Nephron (organoid): ENCODE measurements around the gene CALR.
"Not testable (repeated sequence)": the region's sequence is repeated elsewhere in the genome, so short reads cannot be mapped to it uniquely, and the experiment has no call there.

ENCODE experiments used
- H3K27ac Mint-ChIP-seq, 3 experiments: 2 replicates each; pipeline ENCODE4 v1.8.0; 2020; ENCODE audit warnings: mixed read lengths in 3 of 3, mild to moderate bottlenecking in 2 of 3, moderate library complexity in 1 of 3
- H3K27me3 Mint-ChIP-seq: 2 replicates; pipeline ENCODE4 v1.8.0; 2021; ENCODE audit warnings: low read depth, mild to moderate bottlenecking, moderate library complexity, mixed read lengths
- H3K36me3 Mint-ChIP-seq: 2 replicates; pipeline ENCODE4 v1.8.0; 2020; ENCODE audit warnings: low read depth, mixed read lengths
- H3K4me1 Mint-ChIP-seq: 2 replicates; pipeline ENCODE4 v1.8.0; 2020; ENCODE audit warnings: mixed read lengths
- H3K4me3 Mint-ChIP-seq, 3 experiments: 2 replicates each; pipeline ENCODE4 v1.8.0; 2020; ENCODE audit warnings: mild to moderate bottlenecking in 3 of 3, mixed read lengths in 3 of 3, moderate library complexity in 2 of 3
- H3K9me3 Mint-ChIP-seq: 2 replicates; pipeline ENCODE4 v1.8.0; 2020; ENCODE audit warnings: mixed read lengths
- TF ChIP-seq, protein P1 (sequence below), 3 experiments: fragments of 200-600 bp; sonication (generic); IDR thresholded peaks; one replicate each; pipeline ENCODE4 v1.5.0; 2021; ENCODE audit warnings: antibody characterized with exemption in 3 of 3; ENCODE audit not compliant: unreplicated experiment in 3 of 3

Gene CALR

DNA sequence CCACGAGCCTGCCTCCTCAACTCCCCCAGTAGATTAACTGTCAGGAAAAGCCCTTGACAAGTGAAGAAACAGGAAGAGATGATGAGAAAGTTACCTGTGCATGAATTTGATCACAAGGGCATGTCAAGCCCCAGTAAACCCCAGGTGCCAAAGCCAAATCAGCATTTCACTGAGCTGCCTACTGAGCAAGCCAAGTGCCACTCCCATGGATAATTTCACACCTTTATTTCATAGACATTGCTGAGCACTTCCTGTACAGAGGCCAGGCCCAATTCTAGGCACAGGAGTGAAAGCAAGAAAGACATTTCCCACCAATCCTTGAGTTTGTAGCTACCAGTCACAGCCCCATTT is 16.2 kb downstream of the CALR start:
- no peaks in the 10 kb centered on the region for H3K9me3 Mint-ChIP-seq
- TF ChIP-seq, protein P1, sequence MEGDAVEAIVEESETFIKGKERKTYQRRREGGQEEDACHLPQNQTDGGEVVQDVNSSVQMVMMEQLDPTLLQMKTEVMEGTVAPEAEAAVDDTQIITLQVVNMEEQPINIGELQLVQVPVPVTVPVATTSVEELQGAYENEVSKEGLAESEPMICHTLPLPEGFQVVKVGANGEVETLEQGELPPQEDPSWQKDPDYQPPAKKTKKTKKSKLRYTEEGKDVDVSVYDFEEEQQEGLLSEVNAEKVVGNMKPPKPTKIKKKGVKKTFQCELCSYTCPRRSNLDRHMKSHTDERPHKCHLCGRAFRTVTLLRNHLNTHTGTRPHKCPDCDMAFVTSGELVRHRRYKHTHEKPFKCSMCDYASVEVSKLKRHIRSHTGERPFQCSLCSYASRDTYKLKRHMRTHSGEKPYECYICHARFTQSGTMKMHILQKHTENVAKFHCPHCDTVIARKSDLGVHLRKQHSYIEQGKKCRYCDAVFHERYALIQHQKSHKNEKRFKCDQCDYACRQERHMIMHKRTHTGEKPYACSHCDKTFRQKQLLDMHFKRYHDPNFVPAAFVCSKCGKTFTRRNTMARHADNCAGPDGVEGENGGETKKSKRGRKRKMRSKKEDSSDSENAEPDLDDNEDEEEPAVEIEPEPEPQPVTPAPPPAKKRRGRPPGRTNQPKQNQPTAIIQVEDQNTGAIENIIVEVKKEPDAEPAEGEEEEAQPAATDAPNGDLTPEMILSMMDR (IDR thresholded peaks at IDR 0.05; ENCODE audit: unreplicated experiment in 3 of 3): no peak
- H3K36me3 Mint-ChIP-seq: peaks cover 45% of the 10 kb centered on the region
- H3K27me3 Mint-ChIP-seq: no peaks in the 10 kb centered on the region
- peaks cover 40% of the 10 kb centered on the region for H3K4me1 Mint-ChIP-seq
- peak overlapping the region; percentile 57 to 91 (median 83) for H3K27ac Mint-ChIP-seq
- peak overlapping the region; percentile 28 to 91 (median 88) for H3K4me3 Mint-ChIP-seq

DNA sequence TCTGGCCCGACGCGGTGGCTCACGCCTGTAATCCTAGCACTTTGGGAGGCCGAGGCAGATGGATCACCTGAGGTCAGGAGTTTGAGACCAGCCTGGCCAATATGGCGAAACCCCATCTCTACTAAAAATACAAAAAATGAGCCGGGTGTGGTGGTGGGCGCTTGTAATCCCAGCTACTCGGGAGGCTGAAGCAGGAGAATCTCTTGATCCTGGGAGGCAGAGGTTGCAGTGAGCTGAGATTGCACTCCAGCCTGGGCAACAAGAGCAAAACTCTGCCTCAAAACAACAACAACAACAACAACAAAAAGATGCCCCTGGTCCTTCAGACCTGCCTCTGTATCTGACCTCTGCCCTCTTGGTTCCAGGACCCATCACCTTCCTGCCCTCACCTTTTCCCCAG is 17.2 kb downstream of the CALR start:
- not testable (repeated sequence) for H3K9me3 Mint-ChIP-seq, H3K27me3 Mint-ChIP-seq
- Mint-ChIP-seq H3K4me1 (peaks cover 40% of the 10 kb centered on the region), H3K4me3 (peak overlapping the region; percentile 84 to 91 (median 88)), H3K27ac (peak overlapping the region; percentile 88 to 91 (median 89)), H3K36me3 (peaks cover 36% of the 10 kb centered on the region)

DNA sequence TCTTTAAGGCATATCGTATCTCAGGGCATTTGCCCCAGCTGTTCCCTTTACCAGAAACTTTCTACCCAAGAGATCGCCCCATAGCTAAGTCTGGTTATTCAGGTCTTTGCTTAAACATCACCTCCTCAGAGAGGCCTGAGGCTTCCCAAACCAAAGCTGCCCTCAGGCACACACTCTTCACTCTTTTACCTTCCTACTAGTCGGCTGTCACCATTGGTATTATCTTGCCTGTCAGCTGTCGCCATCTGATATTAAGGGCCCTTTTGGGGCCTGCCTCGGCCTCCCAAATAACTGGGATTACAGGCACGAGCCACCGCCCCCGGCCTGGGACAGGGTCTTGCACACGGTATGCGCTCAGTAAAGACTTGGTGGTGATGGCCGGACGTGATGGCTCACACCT is 17.6 kb downstream of the CALR start:
- Mint-ChIP-seq H3K9me3 (no peaks in the 10 kb centered on the region), H3K27ac (peak overlapping the region; percentile 88 to 91 (median 89)), H3K36me3 (peaks cover 31% of the 10 kb centered on the region), H3K4me1 (peaks cover 40% of the 10 kb centered on the region), H3K27me3 (peaks cover 4% of the 10 kb centered on the region), H3K4me3 (peak overlapping the region; percentile 84 to 91 (median 88))
- TF ChIP-seq, protein P1 (IDR thresholded peaks at IDR 0.05; ENCODE audit: unreplicated experiment in 3 of 3): no peak

- H3K4me1 Mint-ChIP-seq: peaks cover 40% of the 10 kb centered on the region
- H3K9me3 Mint-ChIP-seq: no peaks in the 10 kb centered on the region
- H3K27me3 Mint-ChIP-seq: peaks cover 4% of the 10 kb centered on the region
- H3K36me3 Mint-ChIP-seq: peaks cover 24% of the 10 kb centered on the region
- TF ChIP-seq, protein P1 (IDR thresholded peaks at IDR 0.05; ENCODE audit: unreplicated experiment in 3 of 3): no peak
- peak within 1 kb of the TSS; percentile 86 to 91 (median 88) for H3K4me3 Mint-ChIP-seq
- peak within 1 kb of the TSS; percentile 88 to 91 (median 89) for H3K27ac Mint-ChIP-seq
Observed at GRCh38 chr19:12956446-12957388, 18.3 kb downstream of the CALR start, which contains the start of gene GADD45GIP1. TSS of gene GADD45GIP1 (minus strand) at chr19:12957223. CDS start at chr19:12957212, 11 bp downstream.

DNA sequence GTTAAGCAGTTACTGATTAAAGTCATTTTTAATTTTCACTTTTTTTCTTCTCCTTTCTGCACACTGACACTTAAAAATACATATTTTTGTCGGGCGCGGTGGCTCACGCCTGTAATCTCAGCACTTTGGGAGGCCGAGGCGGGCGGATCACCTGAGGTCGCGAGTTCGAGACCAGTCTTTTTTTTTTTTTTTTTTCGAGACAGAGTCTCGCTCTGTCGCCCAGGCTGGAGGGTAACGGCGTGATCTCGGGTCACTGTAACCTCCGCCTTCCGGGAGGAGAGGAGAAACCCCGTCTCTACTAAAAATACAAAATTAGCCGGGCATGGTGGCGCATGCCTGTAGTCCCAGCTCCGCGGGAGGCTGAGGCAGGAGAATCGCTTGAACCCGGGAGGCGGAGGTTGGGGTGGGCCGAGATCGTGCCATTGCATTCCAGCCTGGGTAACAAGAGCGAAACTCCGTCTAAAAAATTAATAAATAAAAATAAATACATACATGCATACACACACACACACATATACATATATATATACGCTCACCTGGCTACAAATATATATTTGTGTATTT is 19.1 kb downstream of the CALR start:
- H3K27me3 Mint-ChIP-seq, H3K9me3 Mint-ChIP-seq: not testable (repeated sequence)
- Mint-ChIP-seq H3K27ac (peak overlapping the region; percentile 59 to 89 (median 81)), H3K4me3 (peak overlapping the region; percentile 86 to 89 (median 88)), H3K4me1 (peaks cover 38% of the 10 kb centered on the region), H3K36me3 (peaks cover 19% of the 10 kb centered on the region)

DNA sequence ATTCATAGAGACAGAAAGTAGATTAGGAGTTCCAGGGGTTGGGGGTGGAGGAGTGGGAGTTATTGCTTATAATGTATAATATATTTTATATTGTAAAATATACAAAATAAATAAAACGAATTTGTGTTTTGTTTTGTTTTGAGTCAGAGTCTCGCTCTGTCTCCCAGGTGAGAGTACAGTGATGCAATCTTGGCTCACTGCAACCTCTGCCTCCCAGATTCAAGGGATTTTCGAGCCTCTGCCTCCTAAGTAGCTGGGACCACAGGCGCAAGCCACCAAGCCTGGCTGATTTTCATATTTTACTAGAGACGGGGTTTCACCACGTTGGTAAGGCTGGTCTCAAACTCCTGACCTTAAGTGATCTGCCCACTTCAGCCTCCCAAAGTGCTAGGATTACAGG is 21.1 kb downstream of the CALR start:
- Mint-ChIP-seq H3K36me3 (peaks cover 11% of the 10 kb centered on the region), H3K4me3 (no peak overlapping the region), H3K4me1 (peaks cover 18% of the 10 kb centered on the region), H3K9me3 (no peaks in the 10 kb centered on the region), H3K27me3 (peaks cover 12% of the 10 kb centered on the region), H3K27ac (no peak overlapping the region)
- TF ChIP-seq, protein P1 (IDR thresholded peaks at IDR 0.05; ENCODE audit: unreplicated experiment in 3 of 3): no peak
